HepG2 (cell line): ENCODE results near the gene VPS11.

ENCODE experiments used
- ARHGAP35 ChIP-seq: sonication (generic); formaldehyde crosslinking; IDR thresholded peaks from 2 replicates; pipeline ENCODE4 v1.9.0; 2022; ENCODE audit warnings: mild to moderate bottlenecking, inconsistent platforms, moderate library complexity, missing genetic modification reagents, borderline replicate concordance
- EP300 ChIP-seq, 3 experiments: sonication (generic) in 1 of 3; formaldehyde crosslinking in 1 of 3; IDR thresholded peaks; 2 replicates each; pipeline versions ENCODE4 v1.5.1 to v1.6.1; 2011 to 2020; ENCODE audit warnings: low read depth in 2 of 3, low read length in 2 of 3, borderline replicate concordance in 1 of 3, improper control_type of control experiment in 1 of 3, mild to moderate bottlenecking in 1 of 3, missing genetic modification reagents in 1 of 3, moderate library complexity in 1 of 3
- FOXM1 ChIP-seq: sonication (generic); formaldehyde crosslinking; IDR thresholded peaks from 2 replicates; pipeline ENCODE4 v1.5.0; 2020; ENCODE audit warnings: missing genetic modification reagents
- JUN ChIP-seq: sonication (generic); formaldehyde crosslinking; IDR thresholded peaks from 2 replicates; pipeline ENCODE4 v1.4.0; 2020; ENCODE audit warnings: mild to moderate bottlenecking, missing genetic modification reagents
- MLLT10 ChIP-seq: sonication (generic); formaldehyde crosslinking; IDR thresholded peaks from 2 replicates; pipeline ENCODE4 v1.4.0; 2020; ENCODE audit warnings: missing genetic modification reagents
- NFRKB ChIP-seq: fragments of 450-650 bp; IDR thresholded peaks from 2 replicates; pipeline ENCODE4 v1.6.1; 2017
- POLR2A ChIP-seq, 2 experiments: IDR thresholded peaks; 2 replicates each; pipeline ENCODE4 v1.6.1; 2011; ENCODE audit warnings: low read depth in 2 of 2, low read length in 2 of 2, mild to moderate bottlenecking in 1 of 2, moderate library complexity in 1 of 2; ENCODE audit not compliant: insufficient read depth in 1 of 2
- REXO4 ChIP-seq: sonication (generic); formaldehyde crosslinking; IDR thresholded peaks from 2 replicates; pipeline ENCODE4 v1.8.0; 2022; ENCODE audit warnings: missing genetic modification reagents, mild to moderate bottlenecking, borderline replicate concordance
- ZFP1 ChIP-seq: IDR thresholded peaks from 2 replicates; pipeline ENCODE4 v1.6.1; 2016
- ZNF407 ChIP-seq: sonication (generic); formaldehyde crosslinking; IDR thresholded peaks from one replicate; pipeline ENCODE4 v1.5.1; 2020; ENCODE audit warnings: mild to moderate bottlenecking, missing genetic modification reagents; ENCODE audit errors: not compliant biosample characterization
- TF ChIP-seq, protein P1 (sequence below), 2 experiments: sonication (generic) in 1 of 2; formaldehyde crosslinking in 1 of 2; IDR thresholded peaks; 2 replicates each; pipeline versions ENCODE4 v1.5.1 to v1.6.1; 2011 to 2020; ENCODE audit warnings: borderline replicate concordance in 1 of 2, low read depth in 1 of 2, low read length in 1 of 2, mild to moderate bottlenecking in 1 of 2, missing genetic modification reagents in 1 of 2, moderate library complexity in 1 of 2
- TF ChIP-seq, protein P2 (sequence below): sonication (generic); formaldehyde crosslinking; IDR thresholded peaks from 2 replicates; pipeline ENCODE4 v1.4.0; 2020; ENCODE audit warnings: missing genetic modification reagents

DNA sequence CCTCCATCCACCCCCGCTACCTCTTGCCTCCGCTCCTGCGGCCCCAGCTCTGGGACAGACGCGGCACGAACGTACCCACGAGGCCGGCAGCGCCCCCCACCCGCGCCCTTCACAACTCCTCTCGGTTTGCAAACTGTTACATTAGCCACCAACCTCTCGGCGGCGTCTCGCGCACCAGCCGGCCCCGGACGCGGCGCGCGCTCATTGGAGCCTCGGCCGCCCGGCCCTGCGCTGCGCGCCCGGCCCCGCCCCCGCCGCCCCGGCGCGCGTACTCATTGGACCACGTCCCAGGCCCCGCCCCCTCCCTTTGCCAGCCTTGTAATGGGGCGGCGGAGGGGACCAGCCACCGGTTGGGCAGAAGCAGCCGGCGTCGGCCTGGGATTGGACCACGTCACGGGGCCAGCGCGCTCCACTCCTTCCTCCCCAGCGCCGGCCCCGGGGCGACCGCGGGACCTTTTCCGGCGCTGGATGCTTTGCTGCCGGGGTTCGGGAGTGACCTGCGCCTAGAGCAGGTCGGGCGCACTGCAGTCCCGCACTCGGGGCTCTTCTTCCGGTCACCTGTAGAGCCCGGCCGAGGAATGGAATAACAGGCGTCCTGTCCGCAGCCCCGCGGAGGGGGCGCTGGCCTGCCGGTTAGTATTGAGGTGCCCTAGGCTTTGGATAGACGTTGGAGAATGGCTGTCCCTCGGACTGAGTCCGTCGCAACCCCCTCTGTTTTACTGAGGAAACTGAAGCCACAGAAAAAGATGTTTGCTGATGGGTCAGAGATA is 10.4 kb upstream of the VPS11 start, which contains the start of gene HYOU1:
- TF ChIP-seq ARHGAP35 (no peak; the same call in 1 of the 2 replicates), REXO4 (no peak), POLR2A (IDR thresholded peaks at IDR 0.05; ENCODE audit: insufficient read depth in 1 of 2, low read depth in 2 of 2, low read length in 2 of 2) (peak; percentile 72 to 75), EP300 (IDR thresholded peaks at IDR 0.05; ENCODE audit: low read depth in 2 of 2, low read length in 2 of 2) (no peak), EP300 (CRISPR knock-in tag; IDR thresholded peaks at IDR 0.05; ENCODE audit: borderline replicate concordance) (peak; percentile 32; the same call in 1 of the 2 replicates), MLLT10 (CRISPR knock-in tag) (no peak), ZFP1 (CRISPR knock-in tag) (no peak), JUN (CRISPR knock-in tag) (no peak), ZNF407 (CRISPR knock-in tag) (no peak), NFRKB (no peak), FOXM1 (CRISPR knock-in tag) (no peak)
- TF ChIP-seq, protein P1, sequence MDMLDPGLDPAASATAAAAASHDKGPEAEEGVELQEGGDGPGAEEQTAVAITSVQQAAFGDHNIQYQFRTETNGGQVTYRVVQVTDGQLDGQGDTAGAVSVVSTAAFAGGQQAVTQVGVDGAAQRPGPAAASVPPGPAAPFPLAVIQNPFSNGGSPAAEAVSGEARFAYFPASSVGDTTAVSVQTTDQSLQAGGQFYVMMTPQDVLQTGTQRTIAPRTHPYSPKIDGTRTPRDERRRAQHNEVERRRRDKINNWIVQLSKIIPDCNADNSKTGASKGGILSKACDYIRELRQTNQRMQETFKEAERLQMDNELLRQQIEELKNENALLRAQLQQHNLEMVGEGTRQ (IDR thresholded peaks at IDR 0.05; ENCODE audit: low read depth, low read length), result no peak
- TF ChIP-seq, protein P1 (CRISPR knock-in tag; IDR thresholded peaks at IDR 0.05; ENCODE audit: borderline replicate concordance), result no peak
- TF ChIP-seq, protein P2, sequence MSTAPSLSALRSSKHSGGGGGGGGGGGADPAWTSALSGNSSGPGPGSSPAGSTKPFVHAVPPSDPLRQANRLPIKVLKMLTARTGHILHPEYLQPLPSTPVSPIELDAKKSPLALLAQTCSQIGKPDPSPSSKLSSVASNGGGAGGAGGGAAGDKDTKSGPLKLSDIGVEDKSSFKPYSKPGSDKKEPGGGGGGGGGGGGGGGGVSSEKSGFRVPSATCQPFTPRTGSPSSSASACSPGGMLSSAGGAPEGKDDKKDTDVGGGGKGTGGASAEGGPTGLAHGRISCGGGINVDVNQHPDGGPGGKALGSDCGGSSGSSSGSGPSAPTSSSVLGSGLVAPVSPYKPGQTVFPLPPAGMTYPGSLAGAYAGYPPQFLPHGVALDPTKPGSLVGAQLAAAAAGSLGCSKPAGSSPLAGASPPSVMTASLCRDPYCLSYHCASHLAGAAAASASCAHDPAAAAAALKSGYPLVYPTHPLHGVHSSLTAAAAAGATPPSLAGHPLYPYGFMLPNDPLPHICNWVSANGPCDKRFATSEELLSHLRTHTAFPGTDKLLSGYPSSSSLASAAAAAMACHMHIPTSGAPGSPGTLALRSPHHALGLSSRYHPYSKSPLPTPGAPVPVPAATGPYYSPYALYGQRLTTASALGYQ (CRISPR knock-in tag), result no peak
